HG03139 (cell line): ENCODE measurements around the gene TAOK1.

Experiments
- ATAC-seq: cut with Tn5 transposase; IDR thresholded peaks from one replicate; pipeline ENCODE4 v1.9.1; 2021; ENCODE audit not compliant: unreplicated experiment

The TAOK1 gene

GRCh38 chr17:29593591-29594518 is 203.7 kb downstream of the TAOK1 start:
- no peak for ATAC-seq

- no peak for ATAC-seq
These were observed 204.4 kb downstream of the TAOK1 start for GRCh38 chr17:29594519-29595090.

- ATAC-seq = no peak
These were observed 205.2 kb downstream of the TAOK1 start for GRCh38 chr17:29595107-29595942.

- ATAC-seq = no peak
These were observed 206.0 kb downstream of the TAOK1 start for GRCh38 chr17:29595943-29596774.

- no peak for ATAC-seq
These were observed 206.6 kb downstream of the TAOK1 start for GRCh38 chr17:29596811-29597210.

- ATAC-seq = no peak
These were observed 207.4 kb downstream of the TAOK1 start for GRCh38 chr17:29597361-29598172.
